Skin epidermis (tissue), 12 donors: ENCODE measurements around the gene YJEFN3.

Source experiments
- H3K27ac ChIP-seq, 21 experiments: fragments of 200-600 bp; sonication (generic) in 11 of 21; one replicate each; pipeline ENCODE4 v1.5.0; 2020; ENCODE audit warnings: mild to moderate bottlenecking in 3 of 21, inconsistent platforms in 2 of 21, moderate library complexity in 2 of 21
- H3K4me3 ChIP-seq, 7 experiments: fragments of 200-600 bp; sonication (generic) in 2 of 7; one replicate each; pipeline ENCODE4 v1.5.0; 2020; ENCODE audit warnings: inconsistent platforms in 2 of 7, mild to moderate bottlenecking in 2 of 7, moderate library complexity in 1 of 7

The YJEFN3 gene

GRCh38 chr19:19495614-19496603, 32.8 kb upstream of the YJEFN3 start:
- Histone ChIP-seq H3K27ac (no peak overlapping the region), H3K4me3 (no peak overlapping the region)

- Histone ChIP-seq H3K27ac (no peak overlapping the region), H3K4me3 (no peak overlapping the region)
Measured at GRCh38 chr19:19498255-19498991, 30.3 kb upstream of the YJEFN3 start.

GRCh38 chr19:19499272-19499995, 29.3 kb upstream of the YJEFN3 start:
- no peak overlapping the region for H3K27ac ChIP-seq
- no peak overlapping the region for H3K4me3 ChIP-seq

- Histone ChIP-seq H3K4me3 (no peak overlapping the region), H3K27ac (no peak overlapping the region)
Measured at GRCh38 chr19:19500975-19501644, 27.6 kb upstream of the YJEFN3 start.

- H3K4me3 ChIP-seq = no peak overlapping the region
Measured at GRCh38 chr19:19501798-19502197, 26.9 kb upstream of the YJEFN3 start.

GRCh38 chr19:19502281-19502680, 26.4 kb upstream of the YJEFN3 start:
- Histone ChIP-seq H3K4me3 (no peak overlapping the region), H3K27ac (no peak overlapping the region)

More at GRCh38 chr19:19501798-19502197, 26.9 kb upstream of the YJEFN3 start:
- no peak overlapping the region for H3K27ac ChIP-seq

- Histone ChIP-seq H3K4me3 (no peak overlapping the region), H3K27ac (no peak overlapping the region)
Measured at GRCh38 chr19:19502808-19503602, 25.7 kb upstream of the YJEFN3 start.

- Histone ChIP-seq H3K4me3 (no peak overlapping the region), H3K27ac (no peak overlapping the region)
Measured at GRCh38 chr19:19504754-19505668, 23.7 kb upstream of the YJEFN3 start.

- peak overlapping the region in 3 of 21 experiments; percentile 9 to 56 (median 17) for H3K27ac ChIP-seq
- peak overlapping the region in 1 of 7 experiments; percentile 29 for H3K4me3 ChIP-seq
Measured at GRCh38 chr19:19505669-19506326, 22.9 kb upstream of the YJEFN3 start.

GRCh38 chr19:19506592-19506991, 22.1 kb upstream of the YJEFN3 start:
- H3K27ac ChIP-seq = peak overlapping the region in 4 of 21 experiments; percentile 9 to 56 (median 28)
- peak overlapping the region in 1 of 7 experiments; percentile 29 for H3K4me3 ChIP-seq

GRCh38 chr19:19507354-19507753, 21.4 kb upstream of the YJEFN3 start:
- no peak overlapping the region for H3K4me3 ChIP-seq
- H3K27ac ChIP-seq = no peak overlapping the region

GRCh38 chr19:19508217-19508616, 20.5 kb upstream of the YJEFN3 start:
- no peak overlapping the region for H3K4me3 ChIP-seq
- H3K27ac ChIP-seq = no peak overlapping the region

GRCh38 chr19:19510432-19510831, 18.3 kb upstream of the YJEFN3 start:
- Histone ChIP-seq H3K4me3 (no peak overlapping the region), H3K27ac (no peak overlapping the region)

GRCh38 chr19:19513682-19514081, 15.0 kb upstream of the YJEFN3 start:
- H3K27ac ChIP-seq = no peak overlapping the region
- no peak overlapping the region for H3K4me3 ChIP-seq

GRCh38 chr19:19514215-19514657, 14.5 kb upstream of the YJEFN3 start:
- Histone ChIP-seq H3K27ac (no peak overlapping the region), H3K4me3 (no peak overlapping the region)

GRCh38 chr19:19514881-19515641, 13.7 kb upstream of the YJEFN3 start, which contains the start of gene TSSK6:
Gene TSSK6, minus strand, starts transcription at chr19:19515548. Its CDS starts 121 bp downstream, at chr19:19515427.
- Histone ChIP-seq H3K4me3 (peak within 1 kb of the TSS; percentile 48 to 74 (median 71)), H3K27ac (peak within 1 kb of the TSS; percentile 7 to 92 (median 87))
